ENCODE data around the gene GJD4. TPM values are rescaled to one million over a fixed set of nuclear protein-coding genes. Genes with fewer than 3 reads are reported as not detected.
A peak's percentile ranks its signal among the peaks of the same experiment; 100 is the strongest.

The GJD4 gene
- polyA plus RNA-seq, 1 experiment, result not detected

- ChIA-PET POLR2A (no interaction called here), CTCF (interaction anchor here (0.6 to 10.0 kb wide), 4 partner anchors 145 to 1247 kb away, joined by 3 to 205 read pairs (median 10); no protein-coding TSS in a partner anchor)
- H3K36me3 ChIP-seq (ENCODE audit: control insufficient read depth, insufficient read depth, low read length), result no peaks in the 10 kb centered on the region
Measured at GRCh38 chr10:35633006-35633980, 28.2 kb downstream of the GJD4 start.

GRCh38 chr10:35635576-35635975 lies 30.4 kb downstream of the GJD4 start:
- peak; percentile 86 for TF ChIP-seq CTCF (IDR thresholded peaks at IDR 0.05; ENCODE audit: insufficient read depth, low read depth, low read length)
- no peak overlapping the region for H3K4me3 ChIP-seq (ENCODE audit: low read depth, low read length)
- DNase-seq (ENCODE audit: low read depth), result no peak
- ChIA-PET CTCF (interaction anchor here (0.7 to 10.0 kb wide), 19 partner anchors 9 to 1250 kb away, joined by 3 to 205 read pairs (median 4); no protein-coding TSS in a partner anchor), POLR2A (no interaction called here)
- peaks cover 4% of the 10 kb centered on the region for H3K27me3 ChIP-seq (ENCODE audit: control insufficient read depth, insufficient read depth, low read length)
- no peaks in the 10 kb centered on the region for H3K36me3 ChIP-seq (ENCODE audit: control insufficient read depth, insufficient read depth, low read length)

More at GRCh38 chr10:35633006-35633980, 28.2 kb downstream of the GJD4 start:
- DNase-seq (ENCODE audit: low read depth), result no peak
- peaks cover 2% of the 10 kb centered on the region for H3K27me3 ChIP-seq (ENCODE audit: control insufficient read depth, insufficient read depth, low read length)
- no peak for TF ChIP-seq CTCF (IDR thresholded peaks at IDR 0.05; ENCODE audit: insufficient read depth, low read depth, low read length)
- H3K4me3 ChIP-seq (ENCODE audit: low read depth, low read length), result no peak overlapping the region

GRCh38 chr10:35636956-35637355 lies 31.8 kb downstream of the GJD4 start:
- TF ChIP-seq CTCF (IDR thresholded peaks at IDR 0.05; ENCODE audit: insufficient read depth, low read depth, low read length), result no peak
- POLR2A ChIA-PET, result no interaction called here
- no peaks in the 10 kb centered on the region for H3K36me3 ChIP-seq (ENCODE audit: control insufficient read depth, insufficient read depth, low read length)
- DNase-seq (ENCODE audit: low read depth), result no peak
- no peak overlapping the region for H3K4me3 ChIP-seq (ENCODE audit: low read depth, low read length)
- CTCF ChIA-PET, result interaction anchor here (0.8 to 10.0 kb wide), 10 partner anchors 16 to 1246 kb away, joined by 3 to 205 read pairs (median 4); no protein-coding TSS in a partner anchor
- H3K27me3 ChIP-seq (ENCODE audit: control insufficient read depth, insufficient read depth, low read length), result peaks cover 4% of the 10 kb centered on the region

- POLR2A ChIA-PET, result no interaction called here
- no peak overlapping the region for H3K4me3 ChIP-seq (ENCODE audit: low read depth, low read length)
- H3K36me3 ChIP-seq (ENCODE audit: control insufficient read depth, insufficient read depth, low read length), result no peaks in the 10 kb centered on the region
- H3K27me3 ChIP-seq (ENCODE audit: control insufficient read depth, insufficient read depth, low read length), result peaks cover 4% of the 10 kb centered on the region
- no peak for TF ChIP-seq CTCF (IDR thresholded peaks at IDR 0.05; ENCODE audit: insufficient read depth, low read depth, low read length)
- no peak for DNase-seq (ENCODE audit: low read depth)
- CTCF ChIA-PET, result interaction anchor here (0.8 to 10.0 kb wide), 8 partner anchors 22 to 1245 kb away, joined by 3 to 205 read pairs (median 4); no protein-coding TSS in a partner anchor
Measured at GRCh38 chr10:35637462-35637861, 32.3 kb downstream of the GJD4 start.

- DNase-seq (ENCODE audit: low read depth), result no peak
- ChIA-PET CTCF (interaction anchor here (0.7 to 10.0 kb wide), 5 partner anchors 140 to 1141 kb away, joined by 3 to 205 read pairs (median 3); no protein-coding TSS in a partner anchor), POLR2A (no interaction called here)
- H3K36me3 ChIP-seq (ENCODE audit: control insufficient read depth, insufficient read depth, low read length), result no peaks in the 10 kb centered on the region
- peaks cover 4% of the 10 kb centered on the region for H3K27me3 ChIP-seq (ENCODE audit: control insufficient read depth, insufficient read depth, low read length)
- no peak overlapping the region for H3K4me3 ChIP-seq (ENCODE audit: low read depth, low read length)
- no peak for TF ChIP-seq CTCF (IDR thresholded peaks at IDR 0.05; ENCODE audit: insufficient read depth, low read depth, low read length)
Measured at GRCh38 chr10:35638101-35638500, 33.0 kb downstream of the GJD4 start.

All from BJ (cell line).